ENCODE measurements around the gene C1orf226.

DNA sequence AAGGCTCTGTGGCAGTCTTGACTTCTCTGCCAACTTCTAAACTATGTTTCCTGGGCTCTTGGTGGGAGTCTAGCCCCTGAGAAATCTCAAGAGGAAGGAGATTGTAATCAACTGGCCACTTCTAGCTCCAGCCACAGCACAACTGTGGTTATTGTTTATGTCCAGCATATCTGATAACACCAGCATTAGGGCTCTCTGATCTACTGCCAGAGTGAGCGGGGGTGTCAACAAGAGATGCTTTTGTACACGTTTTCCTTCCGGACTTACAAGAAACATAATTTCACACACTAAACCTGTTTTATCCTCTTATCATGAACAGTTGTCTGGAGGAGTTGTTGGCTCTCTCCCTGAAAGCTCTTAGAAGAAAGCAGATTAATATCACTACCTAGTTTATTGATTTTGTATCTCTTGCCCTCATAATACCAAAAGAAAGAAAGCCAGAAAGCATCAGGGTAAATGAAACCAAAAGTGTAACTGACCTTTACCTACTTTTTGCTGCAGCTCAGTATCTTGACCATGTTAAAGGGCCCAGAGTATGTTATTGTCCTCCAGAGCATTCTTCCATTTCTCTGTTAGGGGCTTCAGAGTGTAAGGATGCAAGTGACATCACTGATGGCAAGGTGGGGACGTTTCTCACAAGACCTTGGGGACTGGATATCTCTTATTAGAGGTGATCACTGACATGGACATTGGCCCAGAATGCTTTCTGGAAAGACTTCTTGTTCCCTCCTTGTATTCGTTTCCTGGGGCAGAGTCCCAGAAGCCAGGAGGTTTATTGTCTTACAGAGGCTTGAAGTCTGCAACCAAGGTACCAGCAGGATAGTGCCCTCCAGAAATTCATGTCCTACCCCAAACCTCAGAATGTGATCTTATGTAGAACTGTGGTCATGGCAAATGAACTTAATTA is 40.0 kb downstream of the C1orf226 start:
- TF ChIP-seq POLR2A (IDR thresholded peaks at IDR 0.05) = no peak
- TF ChIP-seq, protein P1, sequence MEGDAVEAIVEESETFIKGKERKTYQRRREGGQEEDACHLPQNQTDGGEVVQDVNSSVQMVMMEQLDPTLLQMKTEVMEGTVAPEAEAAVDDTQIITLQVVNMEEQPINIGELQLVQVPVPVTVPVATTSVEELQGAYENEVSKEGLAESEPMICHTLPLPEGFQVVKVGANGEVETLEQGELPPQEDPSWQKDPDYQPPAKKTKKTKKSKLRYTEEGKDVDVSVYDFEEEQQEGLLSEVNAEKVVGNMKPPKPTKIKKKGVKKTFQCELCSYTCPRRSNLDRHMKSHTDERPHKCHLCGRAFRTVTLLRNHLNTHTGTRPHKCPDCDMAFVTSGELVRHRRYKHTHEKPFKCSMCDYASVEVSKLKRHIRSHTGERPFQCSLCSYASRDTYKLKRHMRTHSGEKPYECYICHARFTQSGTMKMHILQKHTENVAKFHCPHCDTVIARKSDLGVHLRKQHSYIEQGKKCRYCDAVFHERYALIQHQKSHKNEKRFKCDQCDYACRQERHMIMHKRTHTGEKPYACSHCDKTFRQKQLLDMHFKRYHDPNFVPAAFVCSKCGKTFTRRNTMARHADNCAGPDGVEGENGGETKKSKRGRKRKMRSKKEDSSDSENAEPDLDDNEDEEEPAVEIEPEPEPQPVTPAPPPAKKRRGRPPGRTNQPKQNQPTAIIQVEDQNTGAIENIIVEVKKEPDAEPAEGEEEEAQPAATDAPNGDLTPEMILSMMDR (IDR thresholded peaks at IDR 0.05) = no peak
